Measurements from ENCODE around the gene PCSK6. TPM values are rescaled to one million over a fixed set of nuclear protein-coding genes. Genes with fewer than 3 reads are reported as not detected.
"Not testable (repeated sequence)": the region's sequence is repeated elsewhere in the genome, so short reads cannot be mapped to it uniquely, and the experiment has no call there.

Gene PCSK6
- total RNA-seq, 4 donors from 2014 or later, result 1.4 to 12.8 (median 6.9) TPM

DNA sequence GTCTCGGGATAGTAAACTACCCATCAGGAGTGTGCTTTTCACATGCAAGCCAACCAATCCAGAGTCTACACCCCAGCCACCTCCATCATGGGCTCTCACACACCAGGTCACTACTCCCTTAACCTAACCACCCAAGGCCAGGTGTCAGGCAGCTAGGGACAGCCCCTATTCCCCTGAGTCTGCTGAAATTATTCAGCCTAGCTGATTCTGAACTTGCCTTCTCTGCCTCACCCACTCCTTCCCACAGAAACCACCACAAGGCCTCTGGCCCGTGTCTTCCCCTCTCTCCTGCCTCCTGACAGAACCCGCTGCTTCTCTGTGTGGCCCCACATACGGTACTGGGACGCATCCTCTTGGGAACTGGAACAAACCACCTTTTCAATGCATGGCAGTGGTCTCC lies 82.1 kb downstream of the PCSK6 start:
- Histone ChIP-seq H3K36me3 (no peaks in the 10 kb centered on the region), H3K9me3 (no peaks in the 10 kb centered on the region), H3K4me1 (no peaks in the 10 kb centered on the region), H3K27ac (no peak overlapping the region), H3K4me3 (no peak overlapping the region), H3K27me3 (no peaks in the 10 kb centered on the region)
- no peak for DNase-seq
- TF ChIP-seq POLR2A (IDR thresholded peaks at IDR 0.05), result no peak
- TF ChIP-seq CTCF (IDR thresholded peaks at IDR 0.05), result no peak
- intact Hi-C loops (cut with DNase I; ENCODE audit: low total_unique reads), result no loop called here

GRCh38 chr15:101406526-101407195 lies 82.8 kb downstream of the PCSK6 start:
- no peak for TF ChIP-seq CTCF (IDR thresholded peaks at IDR 0.05)
- no peak for TF ChIP-seq POLR2A (IDR thresholded peaks at IDR 0.05)
- no peak for DNase-seq
- intact Hi-C loops (cut with DNase I; ENCODE audit: low total_unique reads), result no loop called here
- Histone ChIP-seq H3K9me3 (no peaks in the 10 kb centered on the region), H3K27ac (no peak overlapping the region), H3K4me1 (no peaks in the 10 kb centered on the region), H3K36me3 (no peaks in the 10 kb centered on the region), H3K4me3 (no peak overlapping the region), H3K27me3 (no peaks in the 10 kb centered on the region)

DNA sequence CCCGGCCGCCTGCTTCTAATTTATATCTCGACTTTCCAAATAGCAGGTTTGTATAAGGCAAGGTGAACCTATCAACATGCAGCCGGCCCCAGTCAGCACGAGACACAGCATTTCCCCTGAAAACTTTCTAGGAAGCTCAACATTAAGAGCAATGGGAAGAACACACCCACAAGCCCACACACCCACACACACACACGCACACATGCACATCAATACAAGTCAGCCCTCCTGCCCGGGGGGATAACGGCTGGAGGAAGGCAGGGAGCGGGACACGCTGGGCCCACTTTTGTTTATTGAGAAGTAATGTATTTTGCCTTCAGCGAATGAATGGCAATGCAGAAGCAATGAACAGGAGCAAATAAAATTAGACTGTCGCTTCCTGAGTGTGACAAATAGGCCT lies 83.5 kb downstream of the PCSK6 start:
- intact Hi-C loops (cut with DNase I; ENCODE audit: low total_unique reads), result no loop called here
- no peaks in the 10 kb centered on the region for H3K27me3 ChIP-seq
- H3K4me3 ChIP-seq, result no peak overlapping the region
- no peaks in the 10 kb centered on the region for H3K9me3 ChIP-seq
- H3K27ac ChIP-seq, result no peak overlapping the region
- no peaks in the 10 kb centered on the region for H3K36me3 ChIP-seq
- H3K4me1 ChIP-seq, result no peaks in the 10 kb centered on the region
- no peak for DNase-seq
- no peak for TF ChIP-seq POLR2A (IDR thresholded peaks at IDR 0.05)
- no peak for TF ChIP-seq CTCF (IDR thresholded peaks at IDR 0.05)

DNA sequence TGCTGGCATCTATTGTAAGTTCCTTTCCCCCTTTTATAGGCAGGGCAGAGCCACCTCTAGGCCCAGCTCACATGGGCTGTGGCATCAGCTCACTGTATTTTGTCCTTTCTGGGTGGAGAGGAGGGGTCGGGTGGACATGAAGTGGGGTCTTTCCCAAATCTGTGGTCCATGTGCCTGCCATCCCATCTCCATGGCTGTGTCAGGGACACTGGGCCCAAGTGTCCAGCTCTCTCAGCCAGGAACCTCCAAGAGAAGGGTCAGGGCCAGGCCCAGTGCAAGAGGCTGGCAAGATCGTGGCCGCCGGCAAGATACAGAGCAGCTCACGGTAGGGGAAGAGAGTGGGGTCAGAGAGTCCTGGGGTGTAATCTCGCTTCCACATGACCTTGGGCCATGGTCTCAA lies 85.3 kb downstream of the PCSK6 start:
- no peaks in the 10 kb centered on the region for H3K27me3 ChIP-seq
- H3K27ac ChIP-seq, result no peak overlapping the region
- no peak for DNase-seq
- no peaks in the 10 kb centered on the region for H3K36me3 ChIP-seq
- no peaks in the 10 kb centered on the region for H3K4me1 ChIP-seq
- no peak for TF ChIP-seq CTCF (IDR thresholded peaks at IDR 0.05)
- TF ChIP-seq POLR2A (IDR thresholded peaks at IDR 0.05), result no peak
- intact Hi-C loops (cut with DNase I; ENCODE audit: low total_unique reads), result no loop called here
- H3K9me3 ChIP-seq, result no peaks in the 10 kb centered on the region
- H3K4me3 ChIP-seq, result no peak overlapping the region

- H3K4me3 ChIP-seq; H3K36me3 ChIP-seq; H3K9me3 ChIP-seq; DNase-seq; intact Hi-C loops (cut with DNase I; ENCODE audit: low total_unique reads); H3K4me1 ChIP-seq; H3K27me3 ChIP-seq; H3K27ac ChIP-seq: not testable (repeated sequence)
Measured at GRCh38 chr15:101402883-101403282, 86.6 kb downstream of the PCSK6 start.

DNA sequence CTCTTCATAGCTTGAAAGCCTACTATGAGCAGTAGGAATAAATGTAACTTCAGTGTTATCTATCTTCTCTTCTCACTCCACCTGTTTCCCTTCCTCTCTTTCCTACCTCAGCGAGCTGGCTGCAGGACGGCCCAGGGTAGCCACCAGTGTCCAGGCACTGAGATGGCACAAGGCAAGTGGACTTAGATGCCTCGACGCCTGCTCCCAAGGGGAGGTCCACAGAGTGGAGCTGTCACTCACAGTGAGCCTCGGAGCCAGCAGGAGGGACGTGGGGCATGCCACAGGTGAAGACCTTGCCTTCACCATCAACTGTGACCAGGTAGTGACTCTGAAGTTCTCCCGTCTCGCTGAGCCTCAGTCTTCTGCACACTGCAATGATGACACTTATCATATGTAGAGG lies 88.2 kb downstream of the PCSK6 start:
- Histone ChIP-seq H3K36me3 (no peaks in the 10 kb centered on the region), H3K9me3 (no peaks in the 10 kb centered on the region), H3K4me3 (no peak overlapping the region), H3K4me1 (no peaks in the 10 kb centered on the region), H3K27ac (no peak overlapping the region), H3K27me3 (no peaks in the 10 kb centered on the region)
- TF ChIP-seq POLR2A (IDR thresholded peaks at IDR 0.05) (no peak), CTCF (IDR thresholded peaks at IDR 0.05) (no peak)
- intact Hi-C loops (cut with DNase I; ENCODE audit: low total_unique reads), result no loop called here
- DNase-seq, result no peak

Data from uterus (tissue), 4 donors.